C4-2B (cell line): Measurements from ENCODE around the gene MDC1.

Source experiments
- H3K27ac ChIP-seq: fragments of 450-650 bp; 2 replicates; pipeline ENCODE4 v1.5.1; 2017
- CTCF ChIP-seq: fragments of 450-650 bp; conservative IDR thresholded peaks from 2 replicates; pipeline ENCODE4 v1.5.1; 2017; ENCODE audit warnings: mild to moderate bottlenecking
- ZFX ChIP-seq: fragments of 450-650 bp; IDR thresholded peaks from 2 replicates; pipeline ENCODE4 v1.6.1; 2017

Gene MDC1

GRCh38 chr6:30686908-30687658 lies 30.0 kb downstream of the MDC1 start:
- TF ChIP-seq CTCF (no peak), ZFX (no peak)

DNA sequence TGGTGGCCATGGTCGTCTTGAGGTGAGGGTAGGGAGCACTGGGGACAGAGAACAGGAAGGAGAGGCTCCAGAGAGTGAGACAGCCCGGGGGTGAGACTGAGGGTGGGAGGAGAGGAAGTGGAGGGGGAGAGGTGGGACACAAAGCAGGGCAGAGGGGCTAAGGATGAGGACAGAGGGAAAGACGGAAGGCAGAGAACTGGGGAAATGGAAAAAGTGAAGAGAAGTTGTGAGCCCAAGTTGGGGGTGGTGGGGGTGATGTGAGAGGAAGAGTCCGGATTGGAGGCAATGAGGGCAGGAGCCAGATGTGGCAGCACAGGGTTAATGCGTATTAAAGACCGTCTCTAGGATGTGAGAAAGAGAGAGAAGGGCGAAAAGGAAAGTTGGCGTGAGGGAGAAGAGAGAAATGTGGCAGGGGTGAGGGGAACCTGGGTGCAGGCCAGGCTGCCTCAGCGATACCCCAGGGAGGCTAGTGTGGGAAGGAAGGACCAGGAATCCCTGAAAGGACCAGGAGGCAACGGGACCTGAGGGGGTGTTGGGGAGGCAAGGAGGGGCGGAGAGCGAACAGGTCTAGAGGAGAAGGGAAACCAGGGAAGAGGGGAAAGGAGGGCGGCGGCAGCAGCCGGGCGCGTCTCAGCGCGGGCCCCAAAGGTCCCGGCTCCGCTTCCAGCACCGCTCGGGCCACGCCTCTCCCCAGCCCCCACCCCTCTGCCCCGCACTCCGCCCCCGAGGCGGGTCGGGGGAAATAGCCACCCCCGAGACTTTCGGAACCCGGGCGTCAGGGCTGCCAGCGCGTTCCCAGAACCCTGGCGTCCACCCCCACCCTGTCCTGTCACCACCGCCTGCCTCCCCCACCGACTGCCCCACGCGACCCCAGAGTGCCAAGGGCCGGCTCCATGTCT lies 30.8 kb downstream of the MDC1 start, which contains the start of gene PPP1R18:
Gene PPP1R18, minus strand, starts transcription at position 637 of the 899 bp plus-strand sequence. Its CDS starts 627 bp downstream, at position 10.
- TF ChIP-seq ZFX (no peak), CTCF (no peak)
- peak within 1 kb of the TSS; percentile 65 for H3K27ac ChIP-seq

More at GRCh38 chr6:30686908-30687658, 30.0 kb downstream of the MDC1 start:
- peak overlapping the region; percentile 65 for H3K27ac ChIP-seq

- H3K27ac ChIP-seq = no peak overlapping the region
- TF ChIP-seq CTCF = no peak
- TF ChIP-seq ZFX = no peak
These were observed 31.7 kb downstream of the MDC1 start for GRCh38 chr6:30685157-30686008.

GRCh38 chr6:30684386-30685156 lies 32.5 kb downstream of the MDC1 start:
- H3K27ac ChIP-seq = no peak overlapping the region

DNA sequence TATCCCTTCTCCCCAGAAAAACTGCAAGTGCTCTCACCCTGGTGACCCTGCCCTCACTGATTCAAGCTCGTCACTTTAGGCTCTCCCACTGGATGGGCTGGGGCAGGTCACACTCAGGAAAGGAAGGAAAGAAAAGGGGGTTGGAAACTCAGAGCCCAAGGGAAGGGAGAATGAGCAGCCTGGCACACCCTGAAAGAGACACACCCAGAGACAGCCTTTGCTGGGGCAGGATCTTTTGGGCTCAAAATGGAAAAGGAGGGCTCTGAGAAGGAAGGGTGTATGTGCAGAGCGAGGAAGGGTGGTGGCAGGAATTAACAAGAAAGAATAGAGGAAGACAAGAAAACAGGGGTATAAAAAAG lies 33.1 kb downstream of the MDC1 start:
- TF ChIP-seq CTCF (no peak), ZFX (no peak)
- no peak overlapping the region for H3K27ac ChIP-seq

More at GRCh38 chr6:30684386-30685156, 32.5 kb downstream of the MDC1 start:
- no peak for TF ChIP-seq CTCF
- no peak for TF ChIP-seq ZFX

DNA sequence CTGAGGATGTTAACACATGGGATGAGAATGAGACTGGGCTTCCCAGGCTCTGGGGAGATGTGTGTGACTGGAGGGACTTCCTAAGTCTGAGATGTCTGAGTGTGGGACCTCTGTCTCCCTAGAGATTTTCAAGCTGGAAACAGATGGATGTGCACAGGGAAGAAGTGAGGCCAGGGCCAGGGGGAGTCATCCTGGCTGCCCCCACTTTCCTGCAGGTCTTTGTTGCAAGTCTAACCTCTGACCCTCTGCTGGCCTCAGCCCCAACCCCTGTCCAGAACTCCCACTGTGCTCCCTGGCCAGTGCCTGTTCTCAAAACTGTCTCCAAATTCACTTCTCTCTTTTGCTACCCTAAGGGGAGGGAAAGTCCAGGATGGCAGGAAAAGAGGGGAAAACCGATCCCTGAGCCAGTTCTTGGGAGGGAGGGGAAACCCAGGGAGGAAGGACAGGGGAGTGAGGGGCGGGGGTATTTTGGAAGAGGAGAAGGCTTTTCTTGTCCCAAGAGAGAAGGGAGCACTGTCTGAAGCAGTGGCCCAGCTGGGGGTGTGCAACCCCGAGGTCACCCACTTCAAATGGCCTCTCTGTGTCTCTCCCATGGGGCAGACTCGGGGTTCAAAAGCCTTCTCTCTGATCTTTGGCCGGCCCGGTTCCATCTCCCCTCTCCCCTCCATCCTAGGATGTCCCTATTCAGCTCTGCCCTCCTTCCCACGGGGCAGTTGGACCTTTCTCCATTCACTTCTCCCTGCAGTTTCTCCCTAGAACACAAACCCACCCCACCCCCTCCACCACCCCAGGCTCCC lies 33.7 kb downstream of the MDC1 start:
- no peak for TF ChIP-seq CTCF
- no peak for TF ChIP-seq ZFX
- H3K27ac ChIP-seq = no peak overlapping the region
